Esophagus muscularis mucosa (tissue), 3 donors: ENCODE results near the gene RNF126.

ENCODE experiments used
- POLR2A ChIP-seq: fragments of 450-650 bp; IDR thresholded peaks from one replicate; pipeline ENCODE4 v1.6.1; 2017; ENCODE audit warnings: antibody characterized with exemption, moderate library complexity, mild to moderate bottlenecking, low read depth
- POLR2AphosphoS5 ChIP-seq, 2 donors: sonication (generic); formaldehyde crosslinking; IDR thresholded peaks; one replicate each; pipeline ENCODE4 v1.6.1; 2017; ENCODE audit warnings: antibody characterized with exemption in 2 of 2
- TF ChIP-seq, protein P1 (sequence below), 3 experiments: fragments of 200-600 bp in 2 of 3; fragments of 450-650 bp in 1 of 3; sonication (generic) in 2 of 3; IDR thresholded peaks; one replicate each; pipeline ENCODE4 v1.5.1; 2017 to 2019; ENCODE audit warnings: antibody characterized with exemption in 3 of 3, mild to moderate bottlenecking in 2 of 3, moderate library complexity in 1 of 3

DNA sequence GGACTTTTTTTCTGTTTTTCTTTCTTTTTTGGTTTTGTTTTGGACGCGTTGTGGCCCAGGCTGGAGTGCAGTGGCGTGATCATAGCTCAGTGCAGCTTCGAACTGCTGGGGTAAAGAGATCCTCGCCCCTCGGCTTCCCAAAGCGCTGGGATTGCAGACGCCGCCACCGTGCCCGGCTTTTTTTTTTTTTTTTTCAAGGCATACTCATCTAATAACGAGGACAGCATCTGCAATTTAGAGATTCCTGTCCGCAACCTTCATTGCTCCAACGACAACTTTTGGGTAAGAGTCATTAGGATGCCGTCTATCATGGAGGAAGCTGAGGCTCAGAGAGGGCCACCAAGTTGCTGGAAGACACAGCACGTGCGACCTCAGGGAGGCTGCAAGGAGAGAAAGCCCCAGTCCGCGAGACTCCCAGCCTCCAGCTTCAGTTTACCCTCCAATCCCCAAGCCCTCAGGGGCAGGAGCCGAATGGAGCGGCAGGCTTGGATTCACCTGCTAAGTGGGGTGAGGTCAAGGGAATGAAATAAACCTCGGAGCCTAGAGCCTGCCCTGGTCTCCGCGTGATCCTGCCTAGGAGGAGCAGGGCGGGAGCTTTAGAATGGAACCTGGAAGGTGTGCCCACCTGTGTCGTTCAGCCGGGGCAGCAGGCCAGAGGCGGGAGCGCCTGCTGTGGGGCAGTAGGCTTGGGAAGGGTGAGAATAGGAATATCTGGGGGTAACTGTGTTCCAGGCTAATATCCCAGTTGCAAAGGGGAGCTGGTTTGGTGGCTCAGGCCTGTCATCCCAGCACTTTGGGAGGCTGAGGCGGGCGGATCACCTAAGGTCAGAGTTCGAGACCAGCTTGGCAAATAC lies 29.0 kb downstream of the RNF126 start:
- TF ChIP-seq POLR2AphosphoS5 (IDR thresholded peaks at IDR 0.05) (no peak), POLR2A (no peak)
- TF ChIP-seq, protein P1, sequence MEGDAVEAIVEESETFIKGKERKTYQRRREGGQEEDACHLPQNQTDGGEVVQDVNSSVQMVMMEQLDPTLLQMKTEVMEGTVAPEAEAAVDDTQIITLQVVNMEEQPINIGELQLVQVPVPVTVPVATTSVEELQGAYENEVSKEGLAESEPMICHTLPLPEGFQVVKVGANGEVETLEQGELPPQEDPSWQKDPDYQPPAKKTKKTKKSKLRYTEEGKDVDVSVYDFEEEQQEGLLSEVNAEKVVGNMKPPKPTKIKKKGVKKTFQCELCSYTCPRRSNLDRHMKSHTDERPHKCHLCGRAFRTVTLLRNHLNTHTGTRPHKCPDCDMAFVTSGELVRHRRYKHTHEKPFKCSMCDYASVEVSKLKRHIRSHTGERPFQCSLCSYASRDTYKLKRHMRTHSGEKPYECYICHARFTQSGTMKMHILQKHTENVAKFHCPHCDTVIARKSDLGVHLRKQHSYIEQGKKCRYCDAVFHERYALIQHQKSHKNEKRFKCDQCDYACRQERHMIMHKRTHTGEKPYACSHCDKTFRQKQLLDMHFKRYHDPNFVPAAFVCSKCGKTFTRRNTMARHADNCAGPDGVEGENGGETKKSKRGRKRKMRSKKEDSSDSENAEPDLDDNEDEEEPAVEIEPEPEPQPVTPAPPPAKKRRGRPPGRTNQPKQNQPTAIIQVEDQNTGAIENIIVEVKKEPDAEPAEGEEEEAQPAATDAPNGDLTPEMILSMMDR (IDR thresholded peaks at IDR 0.05), result no peak
